Naive thymus-derived CD4-positive, alpha-beta T cell (primary cell): Measurements from ENCODE around the gene MIB1. TPM values are rescaled to one million over a fixed set of nuclear protein-coding genes. Genes with fewer than 3 reads are reported as not detected.

Experiments
- ATAC-seq: fragments of 150-1000 bp; cut with Tn5 transposase; 2 replicates; pipeline ENCODE4 v1.10.0; 2021; ENCODE audit warnings: mild to moderate bottlenecking, moderate library complexity
- CTCF ChIA-PET: fragments of 350-600 bp; sonication (Branson Sonifier 250); formaldehyde crosslinking; loops from one replicate; lab custom pipeline; 2021; ENCODE audit warnings: antibody characterized with exemption; lab: Charles Lee
- POLR2A ChIA-PET: fragments of 350-600 bp; sonication (Branson Sonifier 250); formaldehyde crosslinking; loops from one replicate; lab custom pipeline; 2021; ENCODE audit warnings: antibody characterized with exemption, inconsistent platforms; lab: Charles Lee
- DNase-seq, 9 donors: peaks; one replicate each; pipeline versions ENCODE4 v3.0.0 to v3.0.0-alpha.2; 2020 to 2022; ENCODE audit warnings: mixed read lengths in 1 of 9
- H3K27ac ChIP-seq: one replicate; pipeline ENCODE4 v1.7.0; 2013; ENCODE audit warnings: mild to moderate bottlenecking, low read depth, low read length, moderate library complexity
- H3K27me3 ChIP-seq, 2 donors: one replicate each; pipeline ENCODE4 v1.7.0; 2013; ENCODE audit warnings: low read length in 2 of 2, mild to moderate bottlenecking in 2 of 2, moderate library complexity in 2 of 2; ENCODE audit not compliant: control insufficient read depth in 2 of 2, insufficient read depth in 2 of 2
- H3K36me3 ChIP-seq, 3 experiments: 1 replicate in 2 of 3; 2 replicates in 1 of 3; pipeline ENCODE4 v1.7.0; 2013; ENCODE audit warnings: low read length in 3 of 3, mild to moderate bottlenecking in 3 of 3, moderate library complexity in 1 of 3; ENCODE audit not compliant: insufficient read depth in 3 of 3, control insufficient read depth in 2 of 3
- H3K4me1 ChIP-seq, 2 donors: one replicate each; pipeline ENCODE4 v1.7.0; 2013; ENCODE audit warnings: low read length in 2 of 2, mild to moderate bottlenecking in 2 of 2, moderate library complexity in 1 of 2; ENCODE audit not compliant: control insufficient read depth in 2 of 2, insufficient read depth in 2 of 2
- H3K4me3 ChIP-seq: 2 replicates; pipeline ENCODE4 v1.7.0; 2013; ENCODE audit warnings: mild to moderate bottlenecking, low read length
- H3K9me3 ChIP-seq, 3 experiments: 1 replicate in 2 of 3; 2 replicates in 1 of 3; pipeline ENCODE4 v1.7.0; 2013; ENCODE audit warnings: low read length in 3 of 3; ENCODE audit not compliant: control insufficient read depth in 2 of 3
- H3K27ac Mint-ChIP-seq, 9 donors: one replicate each; pipeline ENCODE4 v1.8.0; 2020 to 2022; ENCODE audit warnings: mixed read lengths in 9 of 9, mild to moderate bottlenecking in 8 of 9, moderate library complexity in 5 of 9, inconsistent platforms in 2 of 9
- H3K27me3 Mint-ChIP-seq, 5 donors: one replicate each; pipeline ENCODE4 v1.8.0; 2021 to 2022; ENCODE audit warnings: mixed read lengths in 5 of 5, mild to moderate bottlenecking in 1 of 5
- H3K36me3 Mint-ChIP-seq, 5 donors: one replicate each; pipeline ENCODE4 v1.8.0; 2020 to 2022; ENCODE audit warnings: mixed read lengths in 5 of 5, mild to moderate bottlenecking in 3 of 5, inconsistent platforms in 1 of 5
- H3K4me1 Mint-ChIP-seq, 7 donors: one replicate each; pipeline ENCODE4 v1.8.0; 2020 to 2022; ENCODE audit warnings: mixed read lengths in 7 of 7, mild to moderate bottlenecking in 3 of 7, inconsistent platforms in 1 of 7
- H3K4me3 Mint-ChIP-seq, 10 donors: one replicate each; pipeline ENCODE4 v1.8.0; 2020 to 2022; ENCODE audit warnings: mild to moderate bottlenecking in 10 of 10, mixed read lengths in 10 of 10, moderate library complexity in 6 of 10, inconsistent platforms in 2 of 10
- H3K9me3 Mint-ChIP-seq, 11 donors: one replicate each; pipeline ENCODE4 v1.8.0; 2020 to 2022; ENCODE audit warnings: mixed read lengths in 11 of 11, mild to moderate bottlenecking in 4 of 11, inconsistent platforms in 1 of 11, moderate library complexity in 1 of 11
- intact Hi-C, 2 donors: fragments of 100-400 bp; cut with micrococcal nuclease; formaldehyde crosslinking; loops; one replicate each; pipeline ENCODE4 v1.15.1; 2023
- polyA plus RNA-seq, 2 donors: library from polyadenylated mRNA; unstranded; fragments of 300-500 nt; fragmentation: Illumina TruSeq; gene quantifications; one replicate each; pipeline ENCODE4 v1.2.3, GENCODE V29; 2021
- total RNA-seq, 6 experiments: library from RNA in 5 of 6; stranded (reverse) in 5 of 6; gene quantifications; 1 replicate in 5 of 6; 2 replicates in 1 of 6; pipeline ENCODE4 v1.2.3 and lab custom pipeline; 2021 to 2026

The MIB1 gene
- total and polyA plus RNA-seq, 7 experiments from 2014 or later = 3.9 to 35.2 (median 19.1) TPM

DNA sequence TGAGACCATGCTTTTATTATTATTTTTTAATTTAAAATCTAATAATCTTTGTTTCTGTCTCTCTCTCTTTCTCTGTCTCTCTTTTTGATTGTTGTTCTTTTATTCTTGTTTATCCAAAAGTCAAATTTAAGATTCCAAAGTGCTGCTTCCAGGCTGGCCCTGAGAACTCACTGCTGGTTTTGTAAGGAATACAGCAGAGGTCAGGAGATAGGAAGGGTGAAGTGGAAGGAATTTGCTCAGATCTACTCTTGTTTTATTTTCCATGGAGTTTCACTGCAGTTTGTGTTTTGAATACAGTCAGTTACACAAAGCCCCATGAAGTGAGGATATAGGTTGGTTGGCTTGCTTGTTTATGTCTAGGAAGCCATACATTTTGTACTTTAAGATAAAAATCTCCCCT lies 168.1 kb downstream of the MIB1 start:
- Histone ChIP-seq H3K27ac (no peak overlapping the region), H3K36me3 (no peaks in the 10 kb centered on the region), H3K27me3 (no peaks in the 10 kb centered on the region), H3K4me3 (no peak overlapping the region), H3K9me3 (no peaks in the 10 kb centered on the region), H3K4me1 (no peaks in the 10 kb centered on the region)
- Mint-ChIP-seq H3K36me3 (no peaks in the 10 kb centered on the region), H3K27me3 (peaks cover 13 to 30% (median 16%) of the 10 kb centered on the region in 5 donors), H3K27ac (no peak overlapping the region), H3K9me3 (no peaks in the 10 kb centered on the region), H3K4me3 (no peak overlapping the region), H3K4me1 (no peaks in the 10 kb centered on the region)
- intact Hi-C loops = no loop called here
- POLR2A ChIA-PET = no interaction called here
- ATAC-seq (no peak), DNase-seq (no peak)
- CTCF ChIA-PET = no interaction called here

DNA sequence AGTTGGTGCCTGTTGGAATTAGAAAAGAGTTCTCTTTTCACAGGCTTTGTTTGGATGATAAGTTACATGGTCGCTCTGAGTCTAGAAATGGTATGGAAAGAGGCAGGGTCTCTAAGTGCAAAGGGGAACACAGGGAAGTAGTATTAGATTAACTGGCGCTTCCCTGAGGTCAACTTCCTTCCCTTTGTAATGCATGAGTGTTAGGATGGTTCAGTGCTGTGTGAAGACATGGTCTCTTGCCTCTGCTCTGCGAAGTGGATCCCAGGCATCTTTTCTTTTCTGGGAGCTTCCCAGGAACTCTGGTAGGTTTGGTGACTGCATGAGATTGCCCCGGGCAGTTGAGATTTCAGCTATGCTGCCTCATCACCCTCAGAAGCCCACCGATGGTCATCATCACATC lies 170.3 kb downstream of the MIB1 start:
- H3K4me3 ChIP-seq = no peak overlapping the region
- H3K4me1 ChIP-seq = no peaks in the 10 kb centered on the region
- POLR2A ChIA-PET = no interaction called here
- Mint-ChIP-seq H3K27ac (no peak overlapping the region), H3K36me3 (no peaks in the 10 kb centered on the region), H3K27me3 (peaks cover 9 to 33% (median 24%) of the 10 kb centered on the region in 5 donors), H3K9me3 (peaks cover 0 to 2% (median 0%) of the 10 kb centered on the region in 11 donors), H3K4me1 (no peaks in the 10 kb centered on the region), H3K4me3 (no peak overlapping the region)
- H3K27ac ChIP-seq = no peak overlapping the region
- intact Hi-C loops = no loop called here
- CTCF ChIA-PET = no interaction called here
- H3K9me3 ChIP-seq = no peaks in the 10 kb centered on the region
- no peaks in the 10 kb centered on the region for H3K36me3 ChIP-seq
- DNase-seq = no peak
- no peaks in the 10 kb centered on the region for H3K27me3 ChIP-seq
- no peak for ATAC-seq

DNA sequence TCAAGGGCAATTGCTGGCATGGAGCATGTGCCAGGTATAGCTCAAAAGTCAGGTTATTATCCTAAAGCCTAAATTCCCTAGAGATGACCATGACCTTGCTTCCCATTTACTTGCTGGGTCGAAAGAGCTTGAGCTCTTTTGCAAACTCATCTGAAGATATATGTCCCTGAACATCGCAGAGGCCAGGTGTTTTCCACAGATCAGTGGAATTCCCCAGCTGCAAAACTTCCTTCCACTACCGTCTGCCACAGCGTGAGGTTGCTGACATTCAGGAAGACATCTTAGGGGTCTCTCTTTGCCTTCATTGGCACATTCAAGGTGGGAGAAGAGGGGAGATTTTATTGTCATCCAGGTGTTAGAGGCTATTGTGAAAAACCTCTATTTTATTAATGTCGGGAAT lies 171.0 kb downstream of the MIB1 start:
- CTCF ChIA-PET = no interaction called here

DNA sequence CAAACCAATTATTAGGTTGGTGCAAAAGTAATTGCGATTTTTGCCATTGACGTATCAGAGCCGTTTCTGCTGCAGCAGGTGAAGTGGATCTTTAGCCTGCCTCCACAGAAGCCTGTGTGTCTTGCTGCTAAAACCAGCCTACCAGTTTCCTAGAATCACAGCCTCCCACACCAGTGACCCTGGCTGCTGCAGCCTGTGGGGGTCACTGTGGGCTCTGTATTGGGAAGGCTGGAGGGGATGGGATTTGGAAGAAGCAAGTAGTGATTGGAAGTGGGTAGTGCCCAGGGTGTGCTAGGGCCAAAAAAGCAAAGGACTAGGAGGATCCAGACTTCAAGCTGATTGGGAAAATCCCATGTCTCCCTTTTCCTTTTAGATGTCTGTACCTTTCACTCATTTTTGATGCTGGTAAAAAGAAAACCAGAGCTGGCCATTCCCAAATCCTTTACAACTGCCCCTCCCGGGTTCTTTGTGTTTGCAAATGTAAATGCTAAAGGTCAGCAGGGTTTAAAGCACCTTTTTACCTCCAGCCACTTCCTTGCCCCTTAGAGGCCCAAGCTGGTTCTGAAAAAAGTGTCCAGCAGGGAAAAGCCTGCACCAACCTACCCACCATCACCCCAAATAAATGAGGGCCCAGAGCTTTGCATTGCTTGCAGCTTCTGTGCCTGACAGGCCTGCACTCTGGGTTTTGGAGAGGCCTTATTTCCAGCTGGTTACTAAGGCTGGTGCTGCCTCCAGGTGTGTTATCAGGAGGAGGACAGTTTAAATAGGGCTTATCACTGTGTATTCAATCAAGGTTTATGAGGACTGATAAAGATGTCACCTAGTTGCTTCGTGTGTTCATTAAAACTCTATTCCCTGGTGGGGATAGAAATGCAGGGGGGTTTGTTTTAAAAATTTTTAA lies 172.0 kb downstream of the MIB1 start:
- Mint-ChIP-seq H3K4me1 (no peaks in the 10 kb centered on the region), H3K36me3 (no peaks in the 10 kb centered on the region), H3K4me3 (no peak overlapping the region), H3K27me3 (peaks cover 9 to 27% (median 23%) of the 10 kb centered on the region in 5 donors), H3K9me3 (peaks cover 0 to 6% (median 0%) of the 10 kb centered on the region in 11 donors), H3K27ac (no peak overlapping the region)
- H3K4me1 ChIP-seq = no peaks in the 10 kb centered on the region
- intact Hi-C loops = no loop called here
- ChIA-PET POLR2A (no interaction called here), CTCF (no interaction called here)
- no peak overlapping the region for H3K27ac ChIP-seq
- no peaks in the 10 kb centered on the region for H3K9me3 ChIP-seq
- no peak overlapping the region for H3K4me3 ChIP-seq
- DNase-seq (no peak), ATAC-seq (no peak)
- H3K36me3 ChIP-seq = no peaks in the 10 kb centered on the region
- H3K27me3 ChIP-seq = no peaks in the 10 kb centered on the region

More for the DNA sequence above, 171.0 kb downstream of the MIB1 start:
- no peak overlapping the region for H3K4me3 ChIP-seq
- intact Hi-C loops = no loop called here
- Mint-ChIP-seq H3K27ac (no peak overlapping the region), H3K36me3 (no peaks in the 10 kb centered on the region), H3K27me3 (peaks cover 9 to 33% (median 24%) of the 10 kb centered on the region in 5 donors), H3K4me1 (no peaks in the 10 kb centered on the region), H3K4me3 (no peak overlapping the region), H3K9me3 (peaks cover 0 to 6% (median 0%) of the 10 kb centered on the region in 11 donors)
- no peaks in the 10 kb centered on the region for H3K9me3 ChIP-seq
- H3K27me3 ChIP-seq = no peaks in the 10 kb centered on the region
- no peak overlapping the region for H3K27ac ChIP-seq
- no peaks in the 10 kb centered on the region for H3K4me1 ChIP-seq
- ATAC-seq (no peak), DNase-seq (no peak)
- H3K36me3 ChIP-seq = no peaks in the 10 kb centered on the region
- POLR2A ChIA-PET = no interaction called here

DNA sequence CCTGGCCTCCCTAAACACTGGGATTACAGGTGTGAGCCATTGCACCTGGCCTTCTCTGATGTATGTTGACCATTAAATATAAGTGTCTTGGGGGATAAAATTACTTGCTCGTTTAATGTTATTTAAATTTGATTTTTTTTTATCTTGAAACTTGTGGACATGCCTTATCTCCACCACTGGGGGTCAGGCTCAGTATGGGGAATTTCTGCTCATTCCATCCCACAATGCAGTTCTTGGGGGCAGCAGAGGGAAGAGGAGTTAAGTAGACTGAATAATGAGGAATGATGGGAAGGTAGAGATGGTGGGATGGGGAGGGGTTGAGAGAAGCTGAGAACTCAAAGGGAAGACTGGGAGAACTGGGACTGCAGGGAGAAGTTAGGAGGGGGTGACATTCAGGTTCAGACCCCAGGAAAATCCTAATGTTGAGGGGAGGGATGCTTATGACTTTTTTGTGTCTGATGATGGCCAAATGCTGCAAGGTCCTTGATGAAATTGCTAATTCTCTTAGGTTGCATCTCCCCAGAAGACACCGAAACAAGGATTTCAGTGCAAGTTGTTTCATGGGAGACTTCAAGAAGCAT lies 174.2 kb downstream of the MIB1 start:
- Histone ChIP-seq H3K4me1 (no peaks in the 10 kb centered on the region), H3K9me3 (no peaks in the 10 kb centered on the region), H3K36me3 (no peaks in the 10 kb centered on the region), H3K27ac (no peak overlapping the region), H3K4me3 (no peak overlapping the region), H3K27me3 (no peaks in the 10 kb centered on the region)
- intact Hi-C loops = no loop called here
- ATAC-seq (no peak), DNase-seq (no peak)
- no peak overlapping the region for H3K4me3 Mint-ChIP-seq
- ChIA-PET CTCF (no interaction called here), POLR2A (no interaction called here)
- peaks cover 0 to 26% (median 6%) of the 10 kb centered on the region in 11 donors for H3K9me3 Mint-ChIP-seq
- no peaks in the 10 kb centered on the region for H3K4me1 Mint-ChIP-seq
- peaks cover 5 to 24% (median 20%) of the 10 kb centered on the region in 5 donors for H3K27me3 Mint-ChIP-seq
- H3K36me3 Mint-ChIP-seq = peaks cover 0 to 4% (median 0%) of the 10 kb centered on the region in 5 donors
- H3K27ac Mint-ChIP-seq = peak overlapping the region in 1 of 9 donors; percentile 3

DNA sequence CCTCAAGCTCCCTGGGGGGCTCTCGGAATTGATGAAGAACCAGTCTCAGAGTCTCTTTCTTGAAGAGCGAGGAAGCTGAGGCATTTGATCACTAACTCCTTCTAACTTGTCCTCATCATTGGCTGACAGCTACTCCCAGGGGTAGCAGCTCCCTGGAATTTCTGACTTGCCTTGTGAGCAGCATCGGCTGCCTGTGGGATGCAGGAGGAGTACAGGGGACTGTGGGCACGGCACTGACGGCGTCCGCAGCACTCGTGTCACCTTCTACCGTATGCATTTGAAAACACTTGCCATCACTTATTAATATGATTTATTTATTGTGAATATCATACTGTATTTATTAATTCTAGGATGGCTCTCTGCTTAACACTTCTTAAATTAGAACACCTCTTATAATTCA lies 175.0 kb downstream of the MIB1 start:
- no peaks in the 10 kb centered on the region for H3K36me3 ChIP-seq
- Mint-ChIP-seq H3K4me3 (no peak overlapping the region), H3K36me3 (peaks cover 0 to 4% (median 0%) of the 10 kb centered on the region in 5 donors), H3K27me3 (peaks cover 5 to 22% (median 17%) of the 10 kb centered on the region in 5 donors), H3K27ac (no peak overlapping the region), H3K4me1 (no peaks in the 10 kb centered on the region), H3K9me3 (peaks cover 0 to 26% (median 6%) of the 10 kb centered on the region in 11 donors)
- CTCF ChIA-PET = no interaction called here
- H3K27ac ChIP-seq = no peak overlapping the region
- no peaks in the 10 kb centered on the region for H3K27me3 ChIP-seq
- H3K4me1 ChIP-seq = no peaks in the 10 kb centered on the region
- intact Hi-C loops = no loop called here
- no peaks in the 10 kb centered on the region for H3K9me3 ChIP-seq
- POLR2A ChIA-PET = no interaction called here
- H3K4me3 ChIP-seq = no peak overlapping the region
- ATAC-seq (no peak), DNase-seq (no peak)
